Neural crest cell (in vitro differentiated cells): ENCODE results near the gene HIF1AN. TPM values are rescaled to one million over a fixed set of nuclear protein-coding genes. Genes with fewer than 3 reads are reported as not detected.
A peak's percentile ranks its signal among the peaks of the same experiment; 100 is the strongest.

Experiments used
- DNase-seq: peaks from one replicate; pipeline ENCODE4 v3.0.0; 2021; ENCODE audit warnings: low read depth, mixed read lengths, low spot score
- H3K27ac Mint-ChIP-seq: one replicate; pipeline ENCODE4 v1.8.0; 2021; ENCODE audit warnings: mild to moderate bottlenecking, mixed read lengths; ENCODE audit not compliant: unreplicated experiment
- H3K27me3 Mint-ChIP-seq: 2 replicates; pipeline ENCODE4 v1.8.0; 2021; ENCODE audit warnings: low read depth, mild to moderate bottlenecking, mixed read lengths
- H3K36me3 Mint-ChIP-seq: 2 replicates; pipeline ENCODE4 v1.8.0; 2021; ENCODE audit warnings: low read depth, mild to moderate bottlenecking, mixed read lengths
- H3K4me1 Mint-ChIP-seq: 2 replicates; pipeline ENCODE4 v1.8.0; 2021; ENCODE audit warnings: mixed read lengths
- H3K4me3 Mint-ChIP-seq: one replicate; pipeline ENCODE4 v1.8.0; 2021; ENCODE audit warnings: mild to moderate bottlenecking, mixed read lengths
- H3K9me3 Mint-ChIP-seq: 2 replicates; pipeline ENCODE4 v1.8.0; 2021; ENCODE audit warnings: mixed read lengths
- CTCF ChIP-seq: fragments of 200-600 bp; sonication (generic); conservative IDR thresholded peaks from 2 replicates; pipeline ENCODE4 v1.5.0; 2021; ENCODE audit warnings: antibody characterized with exemption, mild to moderate bottlenecking
- total RNA-seq: library from RNA; stranded (reverse); gene quantifications from 2 replicates; pipeline ENCODE4 v1.2.1, GENCODE V29; 2021

Gene HIF1AN
- total RNA-seq, 1 donor from 2014 or later, result 55.7 TPM

GRCh38 chr10:100510533-100511308 is 25.0 kb upstream of the HIF1AN start:
- no peak for TF ChIP-seq CTCF
- no peaks in the 10 kb centered on the region for H3K9me3 Mint-ChIP-seq
- H3K4me3 Mint-ChIP-seq, result no peak overlapping the region
- no peaks in the 10 kb centered on the region for H3K27me3 Mint-ChIP-seq
- H3K36me3 Mint-ChIP-seq, result peaks cover 7% of the 10 kb centered on the region
- no peak for DNase-seq
- H3K4me1 Mint-ChIP-seq, result peaks cover 6% of the 10 kb centered on the region
- no peak overlapping the region for H3K27ac Mint-ChIP-seq

GRCh38 chr10:100515612-100516011 is 20.1 kb upstream of the HIF1AN start:
- Mint-ChIP-seq H3K36me3 (peaks cover 3% of the 10 kb centered on the region), H3K27me3 (peaks cover 7% of the 10 kb centered on the region), H3K4me1 (peaks cover 17% of the 10 kb centered on the region), H3K9me3 (no peaks in the 10 kb centered on the region), H3K27ac (no peak overlapping the region), H3K4me3 (no peak overlapping the region)
- DNase-seq, result no peak
- no peak for TF ChIP-seq CTCF

GRCh38 chr10:100516847-100517246 is 18.9 kb upstream of the HIF1AN start:
- H3K27me3 Mint-ChIP-seq, result peaks cover 7% of the 10 kb centered on the region
- TF ChIP-seq CTCF, result peak; percentile 28
- H3K4me3 Mint-ChIP-seq, result peak overlapping the region; percentile 32
- H3K9me3 Mint-ChIP-seq, result no peaks in the 10 kb centered on the region
- DNase-seq, result no peak
- H3K27ac Mint-ChIP-seq, result no peak overlapping the region
- H3K4me1 Mint-ChIP-seq, result peaks cover 17% of the 10 kb centered on the region
- H3K36me3 Mint-ChIP-seq, result peaks cover 3% of the 10 kb centered on the region

DNA sequence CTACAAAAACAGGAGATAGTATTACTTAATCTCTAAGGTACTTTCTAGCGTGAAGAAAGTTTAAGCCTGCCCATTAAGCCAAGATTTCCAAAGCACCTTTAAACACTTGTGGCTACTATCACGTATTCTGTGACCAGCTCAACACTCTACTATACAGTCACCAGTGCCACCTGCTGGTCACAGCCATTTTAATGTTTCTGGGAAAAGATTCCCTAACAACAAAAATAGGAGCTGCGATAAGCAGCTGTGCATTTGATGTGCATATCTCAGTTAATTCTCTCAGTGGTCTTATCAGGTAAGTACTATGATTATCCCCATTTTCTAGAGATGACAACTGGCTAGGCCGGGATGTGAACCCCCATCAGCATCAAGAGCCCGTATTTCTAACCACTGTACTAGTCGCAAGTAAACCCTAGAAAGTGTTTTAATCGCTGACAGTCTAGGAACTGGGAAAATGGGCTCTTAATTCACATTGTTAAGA is 16.9 kb upstream of the HIF1AN start:
- Mint-ChIP-seq H3K9me3 (no peaks in the 10 kb centered on the region), H3K27me3 (peaks cover 7% of the 10 kb centered on the region), H3K27ac (no peak overlapping the region), H3K36me3 (peaks cover 3% of the 10 kb centered on the region), H3K4me3 (peak overlapping the region; percentile 95), H3K4me1 (peaks cover 17% of the 10 kb centered on the region)
- DNase-seq, result peak; percentile 83
- TF ChIP-seq CTCF, result peak; percentile 84

GRCh38 chr10:100519311-100520051 is 16.3 kb upstream of the HIF1AN start, which contains the start of gene SEC31B:
TSS of gene SEC31B (minus strand) at chr10:100519861. CDS start at chr10:100516952, 2,909 bp downstream.
- no peak for TF ChIP-seq CTCF

More at GRCh38 chr10:100519311-100520051, 16.3 kb upstream of the HIF1AN start, which contains the start of gene SEC31B:
- peaks cover 7% of the 10 kb centered on the region for H3K27me3 Mint-ChIP-seq
- DNase-seq, result peak; percentile 60
- H3K4me3 Mint-ChIP-seq, result peak within 1 kb of the TSS; percentile 95
- peaks cover 17% of the 10 kb centered on the region for H3K4me1 Mint-ChIP-seq
- H3K36me3 Mint-ChIP-seq, result peaks cover 3% of the 10 kb centered on the region
- peak within 1 kb of the TSS; percentile 96 for H3K27ac Mint-ChIP-seq
- no peaks in the 10 kb centered on the region for H3K9me3 Mint-ChIP-seq
